ENCODE measurements around the gene ZNF624. TPM values are rescaled to one million over a fixed set of nuclear protein-coding genes. Genes with fewer than 3 reads are reported as not detected.

The ZNF624 gene
- total and polyA plus RNA-seq, 4 donors, result 0.26 to 2.4 (median 1.2) TPM

- no peak for TF ChIP-seq TAF1 (conservative IDR thresholded peaks at IDR 0.05)
Observed at GRCh38 chr17:16589097-16589969, 64.3 kb downstream of the ZNF624 start (continued).

- Histone ChIP-seq H3K27ac (ENCODE audit: low read depth in 1 of 2, low read length in 2 of 2) (no peak overlapping the region), H3K4me3 (ENCODE audit: low read depth in 1 of 3, low read length in 3 of 3) (no peak overlapping the region), H3K4me1 (ENCODE audit: control insufficient read depth in 4 of 4, insufficient read depth in 4 of 4, low read length in 3 of 4) (peaks cover 0 to 11% (median 0%) of the 10 kb centered on the region in 4 donors), H3K27me3 (ENCODE audit: control insufficient read depth in 4 of 4, insufficient read depth in 4 of 4, low read length in 3 of 4) (peaks cover 0 to 3% (median 0%) of the 10 kb centered on the region in 4 donors), H3K36me3 (ENCODE audit: control insufficient read depth in 4 of 4, insufficient read depth in 3 of 4, low read depth in 1 of 4, low read length in 3 of 4) (no peaks in the 10 kb centered on the region), H3K9me3 (ENCODE audit: control insufficient read depth in 4 of 4, low read length in 3 of 4) (peaks cover 0 to 3% (median 1%) of the 10 kb centered on the region in 4 donors), H3K9ac (ENCODE audit: low read depth in 1 of 2, low read length in 2 of 2) (no peak overlapping the region)
- TF ChIP-seq EGR1 (IDR thresholded peaks at IDR 0.05; ENCODE audit: low read depth in 2 of 2), result no peak
- TF ChIP-seq GABPA (IDR thresholded peaks at IDR 0.05 in 1 of 2, conservative IDR thresholded peaks at IDR 0.05 in 1 of 2), result no peak
- no peak for TF ChIP-seq JUND (IDR thresholded peaks at IDR 0.05)
- TF ChIP-seq FOXA1 (IDR thresholded peaks at IDR 0.05), result no peak
- no peak for TF ChIP-seq ATF3 (IDR thresholded peaks at IDR 0.05)
- no peak for TF ChIP-seq MAX (IDR thresholded peaks at IDR 0.05)
- no peak for TF ChIP-seq CTCF (IDR thresholded peaks at IDR 0.05; ENCODE audit: low read depth, low read length, missing input control)
- TF ChIP-seq ZBTB33 (IDR thresholded peaks at IDR 0.05), result no peak
- TF ChIP-seq RAD21 (IDR thresholded peaks at IDR 0.05), result no peak
- TF ChIP-seq REST (IDR thresholded peaks at IDR 0.05), result no peak
- TF ChIP-seq NR2F2 (IDR thresholded peaks at IDR 0.05), result no peak
- no peak for TF ChIP-seq SP1 (IDR thresholded peaks at IDR 0.05)
- no peak for TF ChIP-seq RXRA (IDR thresholded peaks at IDR 0.05)
- TF ChIP-seq TAF1 (conservative IDR thresholded peaks at IDR 0.05), result no peak
- no peak for TF ChIP-seq HNF4A (conservative IDR thresholded peaks at IDR 0.05)
- no peak for TF ChIP-seq FOXA2 (IDR thresholded peaks at IDR 0.05)
- no peak for TF ChIP-seq HNF4G (IDR thresholded peaks at IDR 0.05)
- TF ChIP-seq YY1 (IDR thresholded peaks at IDR 0.05), result no peak
- WGBS, result 45% methylated on average over 4 of the region's 4 CpGs
- no peak for DNase-seq (ENCODE audit: low spot score)
Observed at GRCh38 chr17:16585796-16586195, 67.9 kb downstream of the ZNF624 start.

All from liver (tissue), 9 donors.